Sigmoid colon (tissue), 3 donors: ENCODE data around the gene TSPAN18.

Experiments used
- CTCF ChIP-seq, 4 experiments: fragments of 450-650 bp in 3 of 4; fragments of 200-600 bp in 1 of 4; IDR thresholded peaks; one replicate each; pipeline ENCODE4 v1.5.1; 2016 to 2019; ENCODE audit warnings: antibody characterized with exemption in 4 of 4, mild to moderate bottlenecking in 3 of 4, moderate library complexity in 2 of 4
- POLR2A ChIP-seq, 2 donors: fragments of 450-650 bp; IDR thresholded peaks; one replicate each; pipeline ENCODE4 v1.6.1; 2016; ENCODE audit warnings: antibody characterized with exemption in 2 of 2, mild to moderate bottlenecking in 2 of 2, moderate library complexity in 2 of 2

DNA sequence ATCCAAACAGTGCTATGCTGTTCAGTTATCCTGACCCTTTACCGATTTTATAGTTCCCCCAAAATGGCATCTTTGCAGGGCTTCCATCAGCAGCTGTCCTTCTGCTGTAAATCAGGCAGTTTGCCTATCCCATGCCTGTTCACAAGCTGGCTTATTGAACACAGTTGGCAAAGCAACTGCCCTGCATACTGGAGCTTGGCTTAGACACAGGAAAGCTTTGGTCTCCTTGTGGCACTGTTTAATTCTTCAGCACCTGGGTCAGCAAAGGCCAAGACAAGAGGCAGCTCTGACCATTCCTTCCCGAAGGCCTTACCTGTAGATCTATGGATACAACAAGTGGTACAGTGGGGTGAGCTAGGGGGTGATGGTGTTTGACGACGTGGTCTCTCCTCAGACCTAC is 32.2 kb downstream of the TSPAN18 start:
- TF ChIP-seq POLR2A (IDR thresholded peaks at IDR 0.05), result no peak
- TF ChIP-seq CTCF (IDR thresholded peaks at IDR 0.05), result no peak
